Upper lobe of left lung (tissue), 4 donors: Measurements from ENCODE around the gene EVL.

Source experiments
- CTCF ChIP-seq, 6 experiments: fragments of 450-650 bp in 4 of 6; fragments of 200-600 bp in 2 of 6; sonication (generic) in 2 of 6; IDR thresholded peaks; one replicate each; pipeline ENCODE4 v1.5.1; 2016 to 2019; ENCODE audit warnings: antibody characterized with exemption in 6 of 6
- POLR2A ChIP-seq, 4 donors: fragments of 450-650 bp; IDR thresholded peaks; one replicate each; pipeline ENCODE4 v1.5.1; 2016 to 2017; ENCODE audit warnings: antibody characterized with exemption in 4 of 4, mild to moderate bottlenecking in 2 of 4
- POLR2AphosphoS5 ChIP-seq, 2 donors: sonication (generic); formaldehyde crosslinking; IDR thresholded peaks; one replicate each; pipeline ENCODE4 v1.5.1; 2017; ENCODE audit warnings: antibody characterized with exemption in 2 of 2

GRCh38 chr14:100018482-100018881, 46.7 kb upstream of the EVL start:
- TF ChIP-seq CTCF (IDR thresholded peaks at IDR 0.05) = no peak
- no peak for TF ChIP-seq POLR2A (IDR thresholded peaks at IDR 0.05)
- TF ChIP-seq POLR2AphosphoS5 (IDR thresholded peaks at IDR 0.05) = no peak
